ENCODE measurements around the gene CNN2.

CNN2 gene

GRCh38 chr19:998064-998463 is 28.3 kb upstream of the CNN2 start:
- H3K4me1 ChIP-seq (ENCODE audit: control insufficient read depth in 1 of 2, insufficient read depth in 1 of 2, low read depth in 1 of 2, low read length in 1 of 2), result peaks cover 14 to 18% of the 10 kb centered on the region in 2 experiments
- H3K27me3 ChIP-seq, result peaks cover 82% of the 10 kb centered on the region

GRCh38 chr19:999379-999719 is 27.1 kb upstream of the CNN2 start:
- no peak overlapping the region for H3K27ac ChIP-seq
- no peaks in the 10 kb centered on the region for H3K36me3 ChIP-seq
- H3K9me3 ChIP-seq, result no peaks in the 10 kb centered on the region
- no peak for TF ChIP-seq CTCF (IDR thresholded peaks at IDR 0.05)
- H3K27me3 ChIP-seq, result peaks cover 94% of the 10 kb centered on the region
- no peak overlapping the region for H3K4me3 ChIP-seq (ENCODE audit: low read depth in 1 of 2, low read length in 1 of 2)
- H3K4me1 ChIP-seq (ENCODE audit: control insufficient read depth in 1 of 2, insufficient read depth in 1 of 2, low read depth in 1 of 2, low read length in 1 of 2), result peaks cover 14 to 18% of the 10 kb centered on the region in 2 experiments

More at GRCh38 chr19:998064-998463, 28.3 kb upstream of the CNN2 start:
- no peaks in the 10 kb centered on the region for H3K9me3 ChIP-seq
- H3K4me3 ChIP-seq (ENCODE audit: low read depth in 1 of 2, low read length in 1 of 2), result no peak overlapping the region
- H3K36me3 ChIP-seq, result no peaks in the 10 kb centered on the region
- TF ChIP-seq CTCF (IDR thresholded peaks at IDR 0.05), result no peak
- H3K27ac ChIP-seq, result no peak overlapping the region

- Histone ChIP-seq H3K36me3 (no peaks in the 10 kb centered on the region), H3K4me3 (ENCODE audit: low read depth in 1 of 2, low read length in 1 of 2) (peak within 1 kb of the TSS; percentile 41 to 46), H3K9me3 (no peaks in the 10 kb centered on the region), H3K27ac (no peak within 1 kb of the TSS), H3K4me1 (ENCODE audit: control insufficient read depth in 1 of 2, insufficient read depth in 1 of 2, low read depth in 1 of 2, low read length in 1 of 2) (peaks cover 14 to 18% of the 10 kb centered on the region in 2 experiments), H3K27me3 (peaks cover 94% of the 10 kb centered on the region)
- TF ChIP-seq CTCF (IDR thresholded peaks at IDR 0.05), result peak; percentile 71
Measured at GRCh38 chr19:1000095-1000494, 26.3 kb upstream of the CNN2 start, which contains the start of gene GRIN3B. TSS of gene GRIN3B (plus strand) at chr19:1000419. CDS start at chr19:1000438, 19 bp downstream.

DNA sequence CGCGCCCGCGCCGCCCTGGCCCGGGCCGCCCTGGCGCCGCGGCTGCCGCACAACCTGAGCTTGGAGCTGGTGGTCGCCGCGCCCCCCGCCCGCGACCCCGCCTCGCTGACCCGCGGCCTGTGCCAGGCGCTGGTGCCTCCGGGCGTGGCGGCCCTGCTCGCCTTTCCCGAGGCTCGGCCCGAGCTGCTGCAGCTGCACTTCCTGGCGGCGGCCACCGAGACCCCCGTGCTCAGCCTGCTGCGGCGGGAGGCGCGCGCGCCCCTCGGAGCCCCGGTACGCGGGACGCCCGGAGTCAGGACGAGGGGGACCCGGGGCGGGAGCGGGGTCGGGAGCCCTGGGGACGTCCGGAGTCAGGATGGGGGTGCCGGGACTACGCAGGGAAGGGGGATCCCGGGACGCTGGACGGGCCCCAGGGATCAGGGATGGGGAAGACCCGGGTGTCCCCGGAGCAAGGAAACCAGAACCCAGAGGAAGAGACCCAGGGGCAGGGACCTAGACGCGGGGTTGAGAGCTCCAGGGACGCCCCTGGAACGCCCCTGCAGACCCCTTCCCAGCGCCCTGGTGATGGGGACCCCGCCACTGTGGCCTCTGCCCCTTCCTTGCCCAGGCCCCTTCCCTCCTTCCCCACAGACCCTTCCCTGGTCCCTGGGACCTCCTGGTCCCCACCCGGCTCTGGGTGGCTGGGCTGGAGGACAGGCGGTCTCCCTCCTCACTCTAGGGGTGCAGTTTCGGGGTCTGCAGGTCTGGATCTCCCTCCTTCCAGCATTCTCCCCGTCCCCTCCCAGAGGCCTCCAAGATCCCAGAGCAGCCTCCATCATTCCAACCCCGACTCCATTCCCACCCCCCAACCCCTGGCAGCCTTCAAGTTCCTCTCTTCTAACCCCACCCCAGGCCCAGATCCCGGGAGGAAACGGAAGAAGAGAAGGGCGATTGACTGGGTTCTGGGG is 25.5 kb upstream of the CNN2 start:
- Histone ChIP-seq H3K27me3 (peaks cover 86% of the 10 kb centered on the region), H3K27ac (no peak overlapping the region), H3K36me3 (no peaks in the 10 kb centered on the region), H3K4me3 (ENCODE audit: low read depth in 1 of 2, low read length in 1 of 2) (peak overlapping the region; percentile 3 to 28), H3K4me1 (ENCODE audit: control insufficient read depth in 1 of 2, insufficient read depth in 1 of 2, low read depth in 1 of 2, low read length in 1 of 2) (peaks cover 14 to 18% of the 10 kb centered on the region in 2 experiments), H3K9me3 (no peaks in the 10 kb centered on the region)
- no peak for TF ChIP-seq CTCF (IDR thresholded peaks at IDR 0.05)

DNA sequence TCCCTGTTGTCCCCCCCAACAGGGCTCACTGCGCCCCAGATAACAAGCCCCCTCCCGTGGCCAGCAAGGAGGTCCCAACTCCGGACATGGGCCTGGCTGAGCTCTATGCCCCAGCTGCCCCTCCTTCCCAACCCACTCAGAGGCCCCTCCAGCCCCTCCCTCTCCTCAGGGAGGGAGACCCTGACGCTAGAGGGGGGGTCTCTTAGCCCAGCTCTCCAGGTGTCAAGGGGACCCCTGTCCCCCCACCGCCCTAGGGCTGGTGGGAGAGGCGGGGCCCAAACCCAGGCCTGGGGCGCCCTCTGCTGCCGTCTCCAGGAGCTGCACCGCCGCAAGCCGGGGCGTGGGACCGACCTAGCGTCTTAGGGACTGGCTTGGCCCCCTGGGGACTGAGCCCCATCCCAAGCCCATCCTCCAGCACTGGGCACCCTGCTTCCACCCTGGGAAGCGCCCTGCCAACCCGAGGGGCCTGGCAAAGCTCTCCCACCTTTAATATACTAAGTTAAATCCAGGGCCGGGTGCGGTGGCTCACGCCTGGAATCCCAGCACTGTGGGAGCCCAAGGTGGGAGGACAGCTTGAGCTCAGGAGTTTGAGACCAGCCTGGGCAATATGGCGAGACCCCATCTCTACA is 24.8 kb upstream of the CNN2 start:
- peak overlapping the region in 1 of 2 experiments; percentile 28 for H3K4me3 ChIP-seq (ENCODE audit: low read depth in 1 of 2, low read length in 1 of 2)
- H3K27me3 ChIP-seq, result peaks cover 78% of the 10 kb centered on the region
- no peak overlapping the region for H3K27ac ChIP-seq

More for the DNA sequence above, 24.8 kb upstream of the CNN2 start:
- Histone ChIP-seq H3K36me3 (no peaks in the 10 kb centered on the region), H3K9me3 (no peaks in the 10 kb centered on the region), H3K4me1 (ENCODE audit: control insufficient read depth in 1 of 2, insufficient read depth in 1 of 2, low read depth in 1 of 2, low read length in 1 of 2) (peaks cover 14 to 18% of the 10 kb centered on the region in 2 experiments)
- peak; percentile 98 for TF ChIP-seq CTCF (IDR thresholded peaks at IDR 0.05)

All from neutrophil (primary cell).